ENCODE data around the gene TMEM18.

GRCh38 chr2:630451-631320 is 46.5 kb downstream of the TMEM18 start:
- TF ChIP-seq YY1 (IDR thresholded peaks at IDR 0.05; ENCODE audit: insufficient read depth, insufficient read length) (no peak), SUZ12 (IDR thresholded peaks at IDR 0.05; ENCODE audit: extremely low read depth, insufficient read depth, insufficient read length) (no peak)

Measured in NT2/D1 (cell line).